Activated T-cell treated with anti-CD3 and anti-CD28 coated beads, Interleukin-2, amount 50 U/mL, for 72 hours (primary cell): Measurements from ENCODE around the gene TRNAU1AP. TPM values are rescaled to one million over a fixed set of nuclear protein-coding genes. Genes with fewer than 3 reads are reported as not detected.
A peak's percentile ranks its signal among the peaks of the same experiment; 100 is the strongest.
"Not testable (repeated sequence)": the region's sequence is repeated elsewhere in the genome, so short reads cannot be mapped to it uniquely, and the experiment has no call there.

Experiments
- ATAC-seq, 2 donors: fragments of 150-1000 bp; cut with Tn5 transposase; replicated peaks in 1 of 2; 2 replicates each; pipeline ENCODE4 v1.10.0; 2021; ENCODE audit warnings: moderate library complexity in 2 of 2, mild to moderate bottlenecking in 1 of 2
- DNase-seq, 2 donors: peaks; one replicate each; pipeline ENCODE4 v3.0.0; 2021 to 2022; ENCODE audit warnings: mixed read lengths in 1 of 2
- H3K27ac Mint-ChIP-seq: one replicate; pipeline ENCODE4 v1.8.0; 2022; ENCODE audit warnings: mild to moderate bottlenecking, moderate library complexity, mixed read lengths
- H3K27me3 Mint-ChIP-seq: one replicate; pipeline ENCODE4 v1.8.0; 2022; ENCODE audit warnings: low read depth, mixed read lengths
- H3K36me3 Mint-ChIP-seq, 2 donors: one replicate each; pipeline ENCODE4 v1.8.0; 2022; ENCODE audit warnings: mixed read lengths in 2 of 2, mild to moderate bottlenecking in 1 of 2; ENCODE audit not compliant: insufficient read depth in 2 of 2
- H3K4me1 Mint-ChIP-seq: one replicate; pipeline ENCODE4 v1.8.0; 2022; ENCODE audit warnings: low read depth, mixed read lengths
- H3K4me3 Mint-ChIP-seq, 2 donors: one replicate each; pipeline ENCODE4 v1.8.0; 2022; ENCODE audit warnings: mild to moderate bottlenecking in 2 of 2, mixed read lengths in 2 of 2, moderate library complexity in 2 of 2
- H3K9me3 Mint-ChIP-seq, 2 donors: one replicate each; pipeline ENCODE4 v1.8.0; 2022; ENCODE audit warnings: mixed read lengths in 2 of 2
- total RNA-seq, 2 donors: library from RNA; stranded (reverse); gene quantifications; one replicate each; pipeline ENCODE4 v1.2.3, GENCODE V29; 2022

Gene TRNAU1AP
- total RNA-seq, 2 donors from 2014 or later: 38.8 to 49.7 TPM

GRCh38 chr1:28591708-28592320, 38.9 kb downstream of the TRNAU1AP start, which contains the start of gene RAB42:
TSS of gene RAB42 (plus strand) at chr1:28592265. CDS start at chr1:28592512, 247 bp downstream.
- Mint-ChIP-seq H3K36me3 (no peaks in the 10 kb centered on the region), H3K27ac (no peak within 1 kb of the TSS), H3K4me1 (peaks cover 11% of the 10 kb centered on the region), H3K9me3 (no peaks in the 10 kb centered on the region), H3K27me3 (no peaks in the 10 kb centered on the region), H3K4me3 (peak within 1 kb of the TSS; percentile 71 to 84)
- peak in 1 of 2 donors; percentile 19 for DNase-seq
- peak; percentile 68 to 77 for ATAC-seq

- Mint-ChIP-seq H3K9me3 (no peaks in the 10 kb centered on the region), H3K4me1 (peaks cover 11% of the 10 kb centered on the region), H3K27ac (no peak overlapping the region)
These were observed 39.6 kb downstream of the TRNAU1AP start for GRCh38 chr1:28592321-28593071.

GRCh38 chr1:28593988-28594356, 41.1 kb downstream of the TRNAU1AP start:
- H3K27ac Mint-ChIP-seq, H3K36me3 Mint-ChIP-seq, H3K9me3 Mint-ChIP-seq, DNase-seq, ATAC-seq, H3K4me3 Mint-ChIP-seq, H3K27me3 Mint-ChIP-seq: not testable (repeated sequence)
- H3K4me1 Mint-ChIP-seq: peaks cover 12% of the 10 kb centered on the region

More at GRCh38 chr1:28592321-28593071, 39.6 kb downstream of the TRNAU1AP start:
- Mint-ChIP-seq H3K36me3 (no peaks in the 10 kb centered on the region), H3K27me3 (no peaks in the 10 kb centered on the region), H3K4me3 (peak overlapping the region; percentile 71 to 84)
- DNase-seq: peak; percentile 33 to 42
- peak; percentile 81 to 86 for ATAC-seq

- not testable (repeated sequence) for H3K36me3 Mint-ChIP-seq, ATAC-seq, DNase-seq, H3K27me3 Mint-ChIP-seq, H3K9me3 Mint-ChIP-seq, H3K4me3 Mint-ChIP-seq, H3K27ac Mint-ChIP-seq
- peaks cover 17% of the 10 kb centered on the region for H3K4me1 Mint-ChIP-seq
These were observed 42.0 kb downstream of the TRNAU1AP start for GRCh38 chr1:28594686-28595411.

GRCh38 chr1:28595412-28596191, 42.7 kb downstream of the TRNAU1AP start:
- Mint-ChIP-seq H3K4me1 (peaks cover 17% of the 10 kb centered on the region), H3K9me3 (no peaks in the 10 kb centered on the region), H3K36me3 (no peaks in the 10 kb centered on the region), H3K4me3 (no peak overlapping the region), H3K27me3 (no peaks in the 10 kb centered on the region), H3K27ac (no peak overlapping the region)
- DNase-seq: no peak
- ATAC-seq: no peak

- not testable (repeated sequence) for H3K9me3 Mint-ChIP-seq, DNase-seq, ATAC-seq, H3K36me3 Mint-ChIP-seq, H3K4me3 Mint-ChIP-seq, H3K27ac Mint-ChIP-seq, H3K27me3 Mint-ChIP-seq
- H3K4me1 Mint-ChIP-seq: peaks cover 18% of the 10 kb centered on the region
These were observed 43.4 kb downstream of the TRNAU1AP start for GRCh38 chr1:28596276-28596675.

GRCh38 chr1:28601696-28602095, 48.8 kb downstream of the TRNAU1AP start:
- Mint-ChIP-seq H3K36me3 (peaks cover 0 to 11% of the 10 kb centered on the region in 2 donors), H3K27me3 (no peaks in the 10 kb centered on the region), H3K4me3 (peak overlapping the region in 1 of 2 donors; percentile 38), H3K4me1 (peaks cover 19% of the 10 kb centered on the region), H3K27ac (no peak overlapping the region), H3K9me3 (no peaks in the 10 kb centered on the region)
- ATAC-seq (peak; percentile 91 to 92), DNase-seq (peak; percentile 33 to 52)

GRCh38 chr1:28602536-28603439, 49.9 kb downstream of the TRNAU1AP start:
- ATAC-seq: no peak
- no peaks in the 10 kb centered on the region for H3K27me3 Mint-ChIP-seq
- DNase-seq: peak; percentile 30 to 39
- peaks cover 0 to 11% of the 10 kb centered on the region in 2 donors for H3K36me3 Mint-ChIP-seq
- peak overlapping the region in 1 of 2 donors; percentile 38 for H3K4me3 Mint-ChIP-seq
- H3K4me1 Mint-ChIP-seq: peaks cover 19% of the 10 kb centered on the region
- H3K9me3 Mint-ChIP-seq: no peaks in the 10 kb centered on the region
- no peak overlapping the region for H3K27ac Mint-ChIP-seq

- H3K4me3 Mint-ChIP-seq: no peak overlapping the region
- H3K9me3 Mint-ChIP-seq: no peaks in the 10 kb centered on the region
- H3K4me1 Mint-ChIP-seq: peaks cover 14% of the 10 kb centered on the region
- no peaks in the 10 kb centered on the region for H3K27me3 Mint-ChIP-seq
- no peak overlapping the region for H3K27ac Mint-ChIP-seq
- ATAC-seq (no peak), DNase-seq (no peak)
- H3K36me3 Mint-ChIP-seq: peaks cover 0 to 11% of the 10 kb centered on the region in 2 donors
These were observed 51.5 kb downstream of the TRNAU1AP start for GRCh38 chr1:28604411-28604810.

GRCh38 chr1:28604962-28605361, 52.1 kb downstream of the TRNAU1AP start:
- H3K27ac Mint-ChIP-seq: no peak overlapping the region
- peaks cover 2 to 14% of the 10 kb centered on the region in 2 donors for H3K36me3 Mint-ChIP-seq
- ATAC-seq (no peak), DNase-seq (no peak)
- no peaks in the 10 kb centered on the region for H3K27me3 Mint-ChIP-seq
- no peak overlapping the region for H3K4me3 Mint-ChIP-seq
- H3K4me1 Mint-ChIP-seq: peaks cover 14% of the 10 kb centered on the region
- H3K9me3 Mint-ChIP-seq: no peaks in the 10 kb centered on the region

- H3K27me3 Mint-ChIP-seq: no peaks in the 10 kb centered on the region
- DNase-seq (no peak), ATAC-seq (no peak)
- H3K4me3 Mint-ChIP-seq: no peak overlapping the region
- H3K27ac Mint-ChIP-seq: no peak overlapping the region
- no peaks in the 10 kb centered on the region for H3K9me3 Mint-ChIP-seq
- peaks cover 2 to 11% of the 10 kb centered on the region in 2 donors for H3K36me3 Mint-ChIP-seq
- peaks cover 8% of the 10 kb centered on the region for H3K4me1 Mint-ChIP-seq
These were observed 53.9 kb downstream of the TRNAU1AP start for GRCh38 chr1:28606771-28607170.

GRCh38 chr1:28613175-28613574, 60.3 kb downstream of the TRNAU1AP start:
- H3K36me3 Mint-ChIP-seq: peaks cover 4 to 15% of the 10 kb centered on the region in 2 donors

More at GRCh38 chr1:28613175-28613574, 60.3 kb downstream of the TRNAU1AP start:
- no peak overlapping the region for H3K4me3 Mint-ChIP-seq
- no peaks in the 10 kb centered on the region for H3K9me3 Mint-ChIP-seq
- DNase-seq (no peak), ATAC-seq (no peak)
- no peak overlapping the region for H3K27ac Mint-ChIP-seq
- no peaks in the 10 kb centered on the region for H3K4me1 Mint-ChIP-seq
- no peaks in the 10 kb centered on the region for H3K27me3 Mint-ChIP-seq
